SU-DHL-6 (cell line): ENCODE results near the gene RWDD1.

Source experiments
- CTCF ChIP-seq: fragments of 200-600 bp; sonication (generic); IDR thresholded peaks from one replicate; pipeline ENCODE4 v1.5.1; 2017; ENCODE audit warnings: antibody characterized with exemption, mild to moderate bottlenecking, low read length, moderate library complexity; ENCODE audit not compliant: insufficient read depth, poor library complexity, severe bottlenecking
- EZH2phosphoT487 ChIP-seq: fragments of 200-600 bp; sonication (generic), shearing (Covaris generic); conservative IDR thresholded peaks from 2 replicates; pipeline ENCODE4 v1.6.1; 2018; ENCODE audit warnings: mild to moderate bottlenecking, antibody characterized with exemption, low read length, moderate library complexity, mixed read lengths

- no peak for TF ChIP-seq CTCF
- no peak for TF ChIP-seq EZH2phosphoT487
Measured at GRCh38 chr6:116543149-116543548, 28.2 kb upstream of the RWDD1 start.
